ENCODE results near the gene CBY2. TPM values are rescaled to one million over a fixed set of nuclear protein-coding genes. Genes with fewer than 3 reads are reported as not detected.

CBY2 gene
- total and polyA plus RNA-seq, 2 donors, result 0.21 TPM; not detected in 1

DNA sequence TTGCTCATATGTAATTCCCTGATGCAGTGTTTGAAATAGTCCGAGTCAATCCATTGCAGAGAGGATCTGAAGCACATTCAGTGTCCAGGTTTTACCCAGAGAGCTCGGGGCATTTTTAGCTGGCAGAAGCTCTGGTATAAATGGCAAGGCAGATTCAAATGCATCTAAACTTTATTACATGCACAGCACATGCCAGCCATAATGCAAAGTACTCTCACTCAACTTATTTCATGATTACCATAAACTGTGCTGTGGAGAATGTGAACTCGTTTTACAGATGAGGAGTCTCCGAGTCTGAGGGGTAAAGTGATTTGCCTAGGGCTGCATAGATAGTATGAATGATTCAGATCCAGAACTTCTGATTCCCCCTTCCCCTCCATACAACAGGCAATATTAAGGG is 13.5 kb upstream of the CBY2 start:
- 68% methylated on average over 4 of the region's 4 CpGs for WGBS
- Histone ChIP-seq H3K27ac (ENCODE audit: low read depth) (no peak overlapping the region), H3K36me3 (ENCODE audit: insufficient read depth) (no peaks in the 10 kb centered on the region), H3K4me3 (ENCODE audit: low read depth, low read length) (no peak overlapping the region), H3K4me1 (ENCODE audit: insufficient read depth) (no peaks in the 10 kb centered on the region)
- DNase-seq (ENCODE audit: extremely low spot score), result no peak

DNA sequence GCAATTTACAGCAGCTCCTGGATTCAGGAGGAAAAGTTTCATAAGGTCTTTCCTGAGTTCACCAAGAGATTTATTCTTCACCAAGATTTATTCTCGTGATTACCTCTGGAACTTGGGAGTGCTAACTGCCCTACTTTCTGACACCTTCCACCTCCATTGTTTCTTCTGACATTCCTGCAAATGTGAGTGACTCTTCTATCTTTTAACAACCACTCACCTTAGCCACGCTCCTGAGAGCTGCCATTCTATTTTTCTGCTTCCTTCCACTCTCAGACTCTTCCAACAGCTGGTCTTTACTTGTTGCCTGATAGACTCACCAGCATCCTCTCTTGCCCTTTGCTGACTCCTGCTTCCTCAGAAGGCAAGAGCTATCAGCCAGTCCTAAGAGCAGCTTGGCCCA is 11.5 kb upstream of the CBY2 start:
- WGBS, result 53% methylated on average over 2 of the region's 2 CpGs
- no peaks in the 10 kb centered on the region for H3K4me1 ChIP-seq (ENCODE audit: insufficient read depth)
- H3K27ac ChIP-seq (ENCODE audit: low read depth), result no peak overlapping the region
- H3K4me3 ChIP-seq (ENCODE audit: low read depth, low read length), result no peak overlapping the region
- H3K36me3 ChIP-seq (ENCODE audit: insufficient read depth), result no peaks in the 10 kb centered on the region
- DNase-seq (ENCODE audit: extremely low spot score), result no peak

- 88% methylated on average over 4 of the region's 4 CpGs for WGBS
- no peaks in the 10 kb centered on the region for H3K36me3 ChIP-seq (ENCODE audit: insufficient read depth)
- no peak for DNase-seq (ENCODE audit: extremely low spot score)
- H3K4me3 ChIP-seq (ENCODE audit: low read depth, low read length), result no peak overlapping the region
- no peaks in the 10 kb centered on the region for H3K4me1 ChIP-seq (ENCODE audit: insufficient read depth)
- no peak overlapping the region for H3K27ac ChIP-seq (ENCODE audit: low read depth)
Measured at GRCh38 chr13:45691251-45691650, 10.9 kb upstream of the CBY2 start.

DNA sequence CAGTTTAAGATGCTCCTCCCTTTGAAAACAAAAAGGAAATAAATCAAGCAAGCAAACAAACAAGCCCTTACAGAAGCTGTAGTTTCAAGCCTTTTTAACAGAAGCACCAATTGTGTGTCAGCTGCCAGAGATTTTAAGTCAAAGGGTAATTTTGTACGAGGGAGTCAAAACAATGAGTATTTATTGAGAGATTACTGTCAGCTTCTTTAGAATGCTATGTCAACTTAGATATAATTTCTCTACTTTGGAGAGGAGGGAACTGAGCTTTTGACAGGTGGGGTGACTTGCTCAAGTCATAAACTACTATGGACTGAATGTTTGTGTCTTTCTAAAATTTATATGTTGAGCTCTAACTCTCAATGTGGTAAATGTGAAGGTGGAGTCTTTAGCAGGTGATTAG is 10.5 kb upstream of the CBY2 start:
- no peak for DNase-seq (ENCODE audit: extremely low spot score)
- H3K4me3 ChIP-seq (ENCODE audit: low read depth, low read length), result no peak overlapping the region
- no peak overlapping the region for H3K27ac ChIP-seq (ENCODE audit: low read depth)
- H3K4me1 ChIP-seq (ENCODE audit: insufficient read depth), result no peaks in the 10 kb centered on the region
- 65% methylated on average over 1 of the region's 1 CpG for WGBS
- no peaks in the 10 kb centered on the region for H3K36me3 ChIP-seq (ENCODE audit: insufficient read depth)

DNA sequence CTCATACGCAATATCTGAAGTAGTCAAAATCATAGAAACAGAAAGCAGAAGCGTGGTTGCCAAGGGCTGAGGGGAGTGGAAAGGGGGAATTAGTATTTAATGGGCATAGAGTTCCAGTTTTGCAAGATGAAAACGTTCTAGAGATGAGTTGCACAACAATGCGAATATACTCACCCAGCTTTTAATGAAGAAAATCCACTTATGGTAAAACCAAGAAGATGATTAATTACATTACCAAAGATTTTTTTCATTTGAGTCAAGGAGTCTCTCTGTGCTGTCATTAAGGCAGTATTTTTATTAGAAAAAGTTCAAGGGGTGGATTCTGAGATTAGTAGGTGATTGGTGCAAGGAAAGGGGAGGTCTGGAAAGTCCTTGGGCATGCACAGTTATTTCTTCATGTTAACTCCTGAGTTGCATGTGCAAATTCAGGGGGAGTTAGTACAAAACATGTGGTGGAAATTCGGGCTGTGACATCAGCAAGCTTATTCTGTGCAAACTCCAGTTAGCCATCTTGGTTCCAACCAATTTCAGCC is 6.9 kb upstream of the CBY2 start:
- Histone ChIP-seq H3K4me1 (ENCODE audit: insufficient read depth) (no peaks in the 10 kb centered on the region), H3K4me3 (ENCODE audit: low read depth, low read length) (no peak overlapping the region), H3K36me3 (ENCODE audit: insufficient read depth) (no peaks in the 10 kb centered on the region), H3K27ac (ENCODE audit: low read depth) (no peak overlapping the region)
- WGBS, result 63% methylated on average over 5 of the region's 5 CpGs
- DNase-seq (ENCODE audit: extremely low spot score), result no peak

GRCh38 chr13:45696610-45697226 is 5.4 kb upstream of the CBY2 start:
- Histone ChIP-seq H3K36me3 (ENCODE audit: insufficient read depth) (no peaks in the 10 kb centered on the region), H3K4me3 (ENCODE audit: low read depth, low read length) (no peak overlapping the region), H3K4me1 (ENCODE audit: insufficient read depth) (no peaks in the 10 kb centered on the region), H3K27ac (ENCODE audit: low read depth) (no peak overlapping the region)
- no peak for DNase-seq (ENCODE audit: extremely low spot score)
- 75% methylated on average over 2 of the region's 2 CpGs for WGBS

DNA sequence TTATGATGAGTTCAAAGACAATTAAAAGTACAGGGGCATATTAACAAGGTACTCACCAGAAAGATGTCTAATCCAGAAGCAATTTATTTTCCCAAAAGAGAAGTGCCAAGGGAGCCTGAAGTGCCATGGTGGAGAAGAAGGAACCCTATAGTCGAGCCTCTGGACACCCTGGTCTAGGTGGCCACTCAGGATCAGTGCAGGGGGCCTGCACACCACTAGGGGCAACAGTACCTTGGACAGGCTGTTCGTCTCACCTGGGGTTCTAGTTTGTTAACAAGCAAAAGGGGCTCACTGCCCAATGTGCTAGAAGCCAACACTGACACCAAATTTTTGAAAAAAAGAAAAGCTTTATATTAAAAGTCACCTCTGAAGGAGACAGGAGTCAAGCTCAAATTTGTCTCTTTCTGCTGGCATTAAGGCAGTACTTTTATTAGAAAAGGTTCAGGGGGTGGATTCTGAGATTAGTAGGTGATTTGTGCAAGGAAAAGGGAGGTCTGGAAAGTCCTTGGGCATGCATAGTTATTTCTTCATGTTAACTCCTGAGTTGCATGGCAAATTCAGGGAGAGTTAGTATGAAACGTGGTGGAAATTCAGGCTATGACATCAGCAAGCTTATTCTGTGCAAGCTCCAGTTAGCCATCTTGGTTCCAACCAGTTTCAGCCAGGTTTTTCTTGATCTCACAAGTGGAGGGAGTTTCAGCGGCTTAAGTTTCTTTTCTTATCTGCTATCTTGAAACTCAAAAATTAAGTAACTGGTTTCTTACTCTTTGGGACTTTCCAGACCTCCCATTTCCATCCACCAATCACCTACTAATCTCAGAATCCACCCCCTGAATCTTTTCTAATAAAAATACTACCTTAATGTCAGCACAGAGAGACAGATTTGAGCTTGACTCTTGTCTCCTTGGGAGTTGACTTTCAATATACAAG is 884 bp upstream of the CBY2 start:
- H3K36me3 ChIP-seq (ENCODE audit: insufficient read depth), result no peaks in the 10 kb centered on the region
- no peak overlapping the region for H3K4me3 ChIP-seq (ENCODE audit: low read depth, low read length)
- H3K27ac ChIP-seq (ENCODE audit: low read depth), result no peak overlapping the region
- WGBS, result 60% methylated on average over 4 of the region's 4 CpGs
- no peaks in the 10 kb centered on the region for H3K4me1 ChIP-seq (ENCODE audit: insufficient read depth)
- DNase-seq (ENCODE audit: extremely low spot score), result no peak

- no peak overlapping the region for H3K27ac ChIP-seq (ENCODE audit: low read depth)
- H3K4me3 ChIP-seq (ENCODE audit: low read depth, low read length), result no peak overlapping the region
- H3K36me3 ChIP-seq (ENCODE audit: insufficient read depth), result no peaks in the 10 kb centered on the region
- no peaks in the 10 kb centered on the region for H3K4me1 ChIP-seq (ENCODE audit: insufficient read depth)
- DNase-seq (ENCODE audit: extremely low spot score), result no peak
- 78% methylated on average over 3 of the region's 3 CpGs for WGBS
Measured at GRCh38 chr13:45702869-45703391, 810 bp downstream of the CBY2 start.

DNA sequence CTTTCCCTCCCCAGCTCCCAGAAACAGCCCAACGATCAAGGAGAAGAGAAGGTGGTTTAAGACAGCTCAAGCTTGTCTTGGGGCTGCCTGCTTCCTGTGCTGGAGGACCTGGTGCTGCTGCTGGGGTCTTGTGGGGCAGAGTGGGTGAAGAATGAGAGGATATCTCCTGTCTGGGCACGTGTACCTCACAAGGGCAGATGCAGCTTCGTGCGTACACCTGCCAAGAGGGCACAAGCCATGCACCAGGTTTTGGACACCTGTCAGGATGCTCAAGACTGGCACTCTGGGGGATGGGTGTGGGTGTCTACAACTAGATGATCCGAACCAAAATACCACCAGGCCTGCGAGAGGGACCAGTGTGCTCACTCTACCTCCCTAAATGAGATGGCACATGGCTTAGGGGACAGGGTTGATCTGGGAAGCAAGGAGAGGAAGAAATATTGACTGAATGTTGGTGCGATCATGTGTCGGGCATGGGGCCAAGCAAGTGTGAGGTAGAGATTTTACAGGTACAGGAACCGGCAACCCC is 2.2 kb downstream of the CBY2 start:
- Histone ChIP-seq H3K27ac (ENCODE audit: low read depth) (no peak overlapping the region), H3K4me3 (ENCODE audit: low read depth, low read length) (no peak overlapping the region), H3K4me1 (ENCODE audit: insufficient read depth) (no peaks in the 10 kb centered on the region), H3K36me3 (ENCODE audit: insufficient read depth) (no peaks in the 10 kb centered on the region)
- no peak for DNase-seq (ENCODE audit: extremely low spot score)
- WGBS, result 89% methylated on average over 9 of the region's 9 CpGs

DNA sequence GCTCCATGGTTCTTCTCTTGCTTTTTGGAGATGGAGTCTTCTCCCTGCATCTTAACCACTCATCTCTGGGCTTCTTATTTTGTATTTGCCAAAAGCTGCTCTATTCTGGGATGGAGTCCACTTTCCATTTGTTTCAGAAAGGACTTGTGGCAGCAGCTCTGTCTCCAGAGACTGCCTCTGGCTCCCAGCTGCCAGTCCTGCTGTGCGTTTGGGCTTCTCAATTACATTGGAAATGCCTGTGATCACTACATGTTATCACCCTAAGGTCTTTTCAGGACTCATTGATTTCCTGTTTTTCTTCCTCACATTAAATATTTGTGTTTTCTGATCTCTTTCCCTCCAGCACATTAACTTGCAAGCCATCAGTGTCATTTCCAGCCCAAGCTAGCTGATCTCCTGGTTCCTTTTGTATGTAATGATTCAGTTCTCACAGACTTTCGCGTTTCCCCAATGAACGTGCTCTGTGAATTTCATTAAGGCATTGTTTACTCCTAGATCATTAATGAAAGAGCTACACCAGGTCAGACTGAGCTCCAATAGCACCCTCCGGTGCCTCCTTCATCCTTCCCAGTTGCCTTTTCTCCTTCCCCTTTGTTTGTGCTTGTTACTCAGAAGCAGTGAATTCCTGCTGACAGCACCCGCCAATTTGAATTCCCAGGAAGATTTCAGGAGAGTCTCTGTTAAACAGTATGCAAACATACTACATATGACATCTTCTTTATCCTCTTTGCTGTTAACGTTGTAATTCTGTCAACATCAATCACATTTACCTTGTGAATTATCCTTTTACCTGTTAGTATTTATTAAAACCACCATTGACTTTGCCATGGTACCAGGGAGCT is 3.0 kb downstream of the CBY2 start:
- DNase-seq (ENCODE audit: extremely low spot score), result no peak
- Histone ChIP-seq H3K4me3 (ENCODE audit: low read depth, low read length) (no peak overlapping the region), H3K36me3 (ENCODE audit: insufficient read depth) (no peaks in the 10 kb centered on the region), H3K4me1 (ENCODE audit: insufficient read depth) (no peaks in the 10 kb centered on the region), H3K27ac (ENCODE audit: low read depth) (no peak overlapping the region)
- WGBS, result 60% methylated on average over 7 of the region's 7 CpGs

- H3K27ac ChIP-seq (ENCODE audit: low read depth), result no peak overlapping the region
- no peak overlapping the region for H3K4me3 ChIP-seq (ENCODE audit: low read depth, low read length)
- H3K36me3 ChIP-seq (ENCODE audit: insufficient read depth), result no peaks in the 10 kb centered on the region
- no peaks in the 10 kb centered on the region for H3K4me1 ChIP-seq (ENCODE audit: insufficient read depth)
- no peak for DNase-seq (ENCODE audit: extremely low spot score)
Measured at GRCh38 chr13:45705918-45706317, 3.8 kb downstream of the CBY2 start.

DNA sequence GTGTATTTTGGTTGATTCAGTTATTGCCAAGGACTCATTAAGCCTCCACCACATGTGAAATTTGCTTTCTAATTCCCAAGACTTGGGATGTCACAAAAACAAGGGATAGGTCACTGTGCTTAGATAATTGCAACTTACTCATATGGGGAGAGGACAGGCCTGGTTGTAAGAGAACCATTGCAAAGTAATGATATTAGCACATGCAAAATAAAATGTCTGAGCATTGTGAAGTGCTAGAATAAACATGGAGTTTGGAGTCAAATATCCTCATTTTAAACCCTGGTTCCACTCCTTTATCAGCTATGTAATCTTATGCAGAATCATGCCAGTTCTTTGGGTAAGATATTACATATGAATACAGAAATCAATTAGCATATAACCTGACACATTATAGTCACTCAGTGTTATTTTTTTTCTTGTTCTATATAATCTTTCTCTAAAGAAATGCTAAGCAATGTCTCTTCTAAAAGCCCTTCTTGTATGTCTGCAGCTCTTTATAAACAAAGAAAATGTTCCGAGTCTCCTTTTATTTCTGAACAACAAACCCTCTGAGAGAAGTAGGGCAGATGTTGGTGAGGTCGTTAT is 5.5 kb downstream of the CBY2 start:
- H3K36me3 ChIP-seq (ENCODE audit: insufficient read depth), result no peaks in the 10 kb centered on the region
- no peak for DNase-seq (ENCODE audit: extremely low spot score)
- H3K27ac ChIP-seq (ENCODE audit: low read depth), result no peak overlapping the region
- WGBS, result 60% methylated on average over 2 of the region's 2 CpGs
- H3K4me1 ChIP-seq (ENCODE audit: insufficient read depth), result no peaks in the 10 kb centered on the region
- no peak overlapping the region for H3K4me3 ChIP-seq (ENCODE audit: low read depth, low read length)

- DNase-seq (ENCODE audit: extremely low spot score), result no peak
- H3K4me1 ChIP-seq (ENCODE audit: insufficient read depth), result no peaks in the 10 kb centered on the region
- no peak overlapping the region for H3K4me3 ChIP-seq (ENCODE audit: low read depth, low read length)
- no peaks in the 10 kb centered on the region for H3K36me3 ChIP-seq (ENCODE audit: insufficient read depth)
- 96% methylated on average over 2 of the region's 2 CpGs for WGBS
- H3K27ac ChIP-seq (ENCODE audit: low read depth), result no peak overlapping the region
Measured at GRCh38 chr13:45711951-45712350, 9.8 kb downstream of the CBY2 start.
